BJ (cell line): ENCODE data around the gene SND1. TPM values are rescaled to one million over a fixed set of nuclear protein-coding genes. Genes with fewer than 3 reads are reported as not detected.
A peak's percentile ranks its signal among the peaks of the same experiment; 100 is the strongest.

Experiments
- CTCF ChIA-PET: fragments of 350-600 bp; formaldehyde crosslinking; extraction: SDS; loops from one replicate; lab custom pipeline; 2021; ENCODE audit warnings: antibody characterized with exemption, inconsistent platforms; lab: Yijun Ruan, JAX
- POLR2A ChIA-PET: fragments of 300-600 bp; sonication (Branson Sonifier 250); formaldehyde crosslinking; extraction: SDS; loops from one replicate; lab custom pipeline; 2021; ENCODE audit warnings: antibody characterized with exemption; lab: Charles Lee
- DNase-seq: peaks from one replicate; pipeline ENCODE4 v3.0.0-alpha.2; 2011; ENCODE audit warnings: low read depth
- H3K27me3 ChIP-seq: 2 replicates; pipeline ENCODE4 v1.6.0; 2011; ENCODE audit warnings: low read length; ENCODE audit not compliant: control insufficient read depth, insufficient read depth
- H3K36me3 ChIP-seq: 2 replicates; pipeline ENCODE4 v1.5.1; 2011; ENCODE audit warnings: low read length; ENCODE audit not compliant: control insufficient read depth, insufficient read depth
- H3K4me3 ChIP-seq: 2 replicates; pipeline ENCODE4 v1.5.1; 2011; ENCODE audit warnings: low read depth, mild to moderate bottlenecking, control low read depth, low read length
- CTCF ChIP-seq: IDR thresholded peaks from 2 replicates; pipeline ENCODE4 v1.5.1; 2011; ENCODE audit warnings: low read depth, mild to moderate bottlenecking, control low read depth, inconsistent platforms, low read length, moderate library complexity; ENCODE audit not compliant: insufficient read depth
- polyA plus RNA-seq: library from polyadenylated mRNA; depleted of rRNA; stranded (reverse); fragments of >200 nt; gene quantifications from 2 replicates; pipeline ENCODE4 v1.2.3, GENCODE V29; 2011

SND1 gene
- polyA plus RNA-seq, 1 experiment = 203 TPM

DNA sequence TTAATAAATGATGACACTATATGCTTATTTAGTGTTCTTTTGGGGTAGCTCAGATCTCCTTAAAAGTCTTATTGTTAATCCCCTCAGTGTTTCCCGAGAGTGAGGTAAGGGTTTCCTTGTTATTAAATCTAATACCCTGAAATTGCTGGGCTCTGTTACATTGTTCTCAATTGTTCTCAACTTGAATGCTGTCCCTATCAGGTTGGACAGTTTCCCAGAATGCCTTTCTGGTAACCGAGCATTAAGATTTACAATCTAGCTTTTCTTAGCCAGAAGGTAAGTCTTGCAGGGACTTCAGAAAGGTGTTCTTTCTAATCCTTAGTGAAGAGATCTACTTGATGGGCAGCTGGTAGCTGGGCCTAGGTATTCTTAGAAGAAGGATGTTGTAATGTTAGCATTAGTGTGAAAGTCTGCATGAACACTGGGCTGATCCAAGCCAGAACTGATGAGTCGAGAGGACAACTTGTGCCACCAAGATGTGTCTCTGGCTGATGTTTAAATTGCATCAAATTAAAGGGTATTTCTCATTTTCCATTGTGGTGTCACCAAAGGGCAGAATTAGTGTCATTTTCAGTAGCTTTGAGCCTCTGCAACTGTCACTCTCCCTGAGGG lies 89.9 kb downstream of the SND1 start:
- Histone ChIP-seq H3K4me3 (no peak overlapping the region), H3K27me3 (no peaks in the 10 kb centered on the region), H3K36me3 (no peaks in the 10 kb centered on the region; the same call in 1 of the 2 replicates)
- DNase-seq = no peak
- TF ChIP-seq CTCF = no peak
- ChIA-PET POLR2A (no interaction called here), CTCF (no interaction called here)

DNA sequence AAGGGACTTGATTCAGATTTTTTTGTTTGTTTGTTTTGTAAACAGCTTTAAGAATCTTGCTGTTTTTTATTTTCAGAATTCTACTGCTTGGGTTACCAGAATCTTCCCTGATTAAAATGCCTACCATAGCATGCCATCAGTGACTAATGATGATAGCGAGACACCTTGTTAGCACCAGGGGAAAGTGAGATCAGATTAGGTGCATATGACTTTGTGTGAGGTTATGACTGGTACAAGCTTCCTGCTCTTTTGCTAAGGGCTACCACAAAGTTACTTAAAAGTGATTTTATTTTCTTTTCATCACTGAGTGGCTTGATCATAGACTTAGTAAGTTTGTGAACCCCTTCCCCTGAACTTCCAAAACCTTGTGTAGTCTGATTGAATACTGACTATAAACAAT lies 93.5 kb downstream of the SND1 start:
- no peak for TF ChIP-seq CTCF
- DNase-seq = no peak
- no peak overlapping the region for H3K4me3 ChIP-seq
- ChIA-PET CTCF (interaction anchor here (1.2 to 1.3 kb wide), 2 partner anchors 22 to 25 kb away, joined by 3 read pairs; no protein-coding TSS in a partner anchor), POLR2A (no interaction called here)
- H3K27me3 ChIP-seq = no peaks in the 10 kb centered on the region
- no peaks in the 10 kb centered on the region for H3K36me3 ChIP-seq

DNA sequence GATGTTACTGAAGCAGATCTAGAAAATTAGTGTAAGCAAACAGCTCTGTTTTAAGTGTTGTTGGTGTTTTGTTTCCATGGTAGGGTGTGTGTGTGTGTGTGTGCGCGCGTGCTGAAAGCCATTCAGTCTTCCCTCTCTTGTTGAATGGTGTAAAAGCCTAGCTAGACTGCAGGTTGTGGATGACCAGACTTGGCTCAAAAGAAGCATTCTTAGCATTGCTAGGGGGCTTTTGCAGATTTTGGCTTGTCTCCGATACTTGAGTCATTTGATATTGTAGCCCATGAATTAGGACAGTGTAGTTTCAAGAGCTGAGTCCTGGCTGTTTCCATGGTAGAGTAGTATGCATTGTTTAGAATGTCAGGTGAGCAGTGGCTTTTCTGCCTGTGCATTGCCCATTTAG lies 99.1 kb downstream of the SND1 start:
- ChIA-PET CTCF (no interaction called here), POLR2A (no interaction called here)
- peak; percentile 53 for DNase-seq
- no peaks in the 10 kb centered on the region for H3K36me3 ChIP-seq
- H3K27me3 ChIP-seq = no peaks in the 10 kb centered on the region
- no peak overlapping the region for H3K4me3 ChIP-seq
- TF ChIP-seq CTCF = no peak

GRCh38 chr7:127751490-127752448 lies 99.8 kb downstream of the SND1 start:
- Histone ChIP-seq H3K36me3 (no peaks in the 10 kb centered on the region), H3K27me3 (no peaks in the 10 kb centered on the region), H3K4me3 (no peak overlapping the region)
- CTCF ChIA-PET = no interaction called here
- POLR2A ChIA-PET = no interaction called here
- no peak for TF ChIP-seq CTCF
- DNase-seq = no peak

GRCh38 chr7:127752829-127753228 lies 100.8 kb downstream of the SND1 start:
- POLR2A ChIA-PET = interaction anchor here (0.6 kb wide), 1 partner anchor 231 kb away, joined by 3 read pairs; no protein-coding TSS in a partner anchor
- no peaks in the 10 kb centered on the region for H3K36me3 ChIP-seq
- no peak for DNase-seq
- TF ChIP-seq CTCF = no peak
- CTCF ChIA-PET = no interaction called here
- H3K4me3 ChIP-seq = no peak overlapping the region
- no peaks in the 10 kb centered on the region for H3K27me3 ChIP-seq
